ENCODE results near the gene RAPGEF2. TPM values are rescaled to one million over a fixed set of nuclear protein-coding genes. Genes with fewer than 3 reads are reported as not detected.

RAPGEF2 gene
- polyA plus RNA-seq, 1 donor (not counting 4 experiments of a cell fraction or from before 2014, with no cell fraction given): 23.8 TPM

GRCh38 chr4:159101988-159102621 is 774 bp upstream of the RAPGEF2 start:
- Histone ChIP-seq H3K27ac (ENCODE audit: control insufficient read depth, insufficient read depth, low read length) (no peak overlapping the region), H3K79me2 (ENCODE audit: control insufficient read depth, insufficient read depth, low read length) (peaks cover 30% of the 10 kb centered on the region), H4K20me1 (ENCODE audit: control insufficient read depth, extremely low read depth, insufficient read depth, low read length) (peaks cover 4% of the 10 kb centered on the region), H3K4me1 (ENCODE audit: control insufficient read depth, extremely low read depth, insufficient read depth, low read length) (peaks cover 8% of the 10 kb centered on the region), H3K36me3 (ENCODE audit: control insufficient read depth in 2 of 2, extremely low read depth in 1 of 2, insufficient read depth in 2 of 2, low read length in 2 of 2) (no peaks in the 10 kb centered on the region), H3K27me3 (ENCODE audit: control insufficient read depth, extremely low read depth, insufficient read depth, low read length) (no peaks in the 10 kb centered on the region), H3K9me1 (ENCODE audit: control insufficient read depth, extremely low read depth, insufficient read depth, low read length) (no peaks in the 10 kb centered on the region), H3K4me3 (ENCODE audit: control insufficient read depth in 2 of 3, extremely low read depth in 1 of 3, insufficient read depth in 2 of 3, low read depth in 1 of 3, low read length in 3 of 3) (peak overlapping the region; percentile 62 to 90 (median 72)), H3K9ac (ENCODE audit: control insufficient read depth, extremely low read depth, insufficient read depth, low read length) (peak overlapping the region; percentile 90), H3K9me3 (ENCODE audit: control insufficient read depth, low read depth, low read length) (no peaks in the 10 kb centered on the region), H3K4me2 (ENCODE audit: control insufficient read depth, extremely low read depth, insufficient read depth, low read depth, low read length) (peak overlapping the region; percentile 83), H2AFZ (ENCODE audit: control insufficient read depth, low read length) (peak overlapping the region; percentile 78)
- DNase-seq (ENCODE audit: low read depth, low spot score) (no peak), FAIRE-seq (peak; percentile 9)
- TF ChIP-seq, protein P1, sequence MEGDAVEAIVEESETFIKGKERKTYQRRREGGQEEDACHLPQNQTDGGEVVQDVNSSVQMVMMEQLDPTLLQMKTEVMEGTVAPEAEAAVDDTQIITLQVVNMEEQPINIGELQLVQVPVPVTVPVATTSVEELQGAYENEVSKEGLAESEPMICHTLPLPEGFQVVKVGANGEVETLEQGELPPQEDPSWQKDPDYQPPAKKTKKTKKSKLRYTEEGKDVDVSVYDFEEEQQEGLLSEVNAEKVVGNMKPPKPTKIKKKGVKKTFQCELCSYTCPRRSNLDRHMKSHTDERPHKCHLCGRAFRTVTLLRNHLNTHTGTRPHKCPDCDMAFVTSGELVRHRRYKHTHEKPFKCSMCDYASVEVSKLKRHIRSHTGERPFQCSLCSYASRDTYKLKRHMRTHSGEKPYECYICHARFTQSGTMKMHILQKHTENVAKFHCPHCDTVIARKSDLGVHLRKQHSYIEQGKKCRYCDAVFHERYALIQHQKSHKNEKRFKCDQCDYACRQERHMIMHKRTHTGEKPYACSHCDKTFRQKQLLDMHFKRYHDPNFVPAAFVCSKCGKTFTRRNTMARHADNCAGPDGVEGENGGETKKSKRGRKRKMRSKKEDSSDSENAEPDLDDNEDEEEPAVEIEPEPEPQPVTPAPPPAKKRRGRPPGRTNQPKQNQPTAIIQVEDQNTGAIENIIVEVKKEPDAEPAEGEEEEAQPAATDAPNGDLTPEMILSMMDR (optimal IDR thresholded peaks at IDR 0.05 in 1 of 3, IDR thresholded peaks at IDR 0.05 in 1 of 3, conservative IDR thresholded peaks at IDR 0.05 in 1 of 3; ENCODE audit: extremely low read depth in 1 of 3, insufficient read depth in 2 of 3, low read length in 3 of 3): no peak
- no peak for TF ChIP-seq EZH2 (IDR thresholded peaks at IDR 0.05; ENCODE audit: low read length)
- dilution Hi-C loops (cut with MboI; ENCODE audit: extremely low pct_ligation_motif_present, low sequenced_read_pairs): no loop called here

GRCh38 chr4:159103384-159103990 is 608 bp downstream of the RAPGEF2 start:
- H3K79me2 ChIP-seq (ENCODE audit: control insufficient read depth, insufficient read depth, low read length): peaks cover 40% of the 10 kb centered on the region
- peak overlapping the region; percentile 90 to 95 (median 93) for H3K4me3 ChIP-seq (ENCODE audit: control insufficient read depth in 2 of 3, extremely low read depth in 1 of 3, insufficient read depth in 2 of 3, low read depth in 1 of 3, low read length in 3 of 3)
- dilution Hi-C loops (cut with MboI; ENCODE audit: extremely low pct_ligation_motif_present, low sequenced_read_pairs): no loop called here
- peak overlapping the region; percentile 90 for H3K9ac ChIP-seq (ENCODE audit: control insufficient read depth, extremely low read depth, insufficient read depth, low read length)
- FAIRE-seq: no peak
- peak overlapping the region; percentile 79 for H3K27ac ChIP-seq (ENCODE audit: control insufficient read depth, insufficient read depth, low read length)
- no peaks in the 10 kb centered on the region for H3K9me3 ChIP-seq (ENCODE audit: control insufficient read depth, low read depth, low read length)
- no peaks in the 10 kb centered on the region for H3K36me3 ChIP-seq (ENCODE audit: control insufficient read depth in 2 of 2, extremely low read depth in 1 of 2, insufficient read depth in 2 of 2, low read length in 2 of 2)
- TF ChIP-seq, protein P1 (optimal IDR thresholded peaks at IDR 0.05 in 1 of 3, IDR thresholded peaks at IDR 0.05 in 1 of 3, conservative IDR thresholded peaks at IDR 0.05 in 1 of 3; ENCODE audit: extremely low read depth in 1 of 3, insufficient read depth in 2 of 3, low read length in 3 of 3): no peak
- peaks cover 11% of the 10 kb centered on the region for H3K4me1 ChIP-seq (ENCODE audit: control insufficient read depth, extremely low read depth, insufficient read depth, low read length)
- no peak for DNase-seq (ENCODE audit: low read depth, low spot score)
- H2AFZ ChIP-seq (ENCODE audit: control insufficient read depth, low read length): peak overlapping the region; percentile 73
- H3K4me2 ChIP-seq (ENCODE audit: control insufficient read depth, extremely low read depth, insufficient read depth, low read depth, low read length): peak overlapping the region; percentile 44
- H3K27me3 ChIP-seq (ENCODE audit: control insufficient read depth, extremely low read depth, insufficient read depth, low read length): no peaks in the 10 kb centered on the region
- no peaks in the 10 kb centered on the region for H3K9me1 ChIP-seq (ENCODE audit: control insufficient read depth, extremely low read depth, insufficient read depth, low read length)
- H4K20me1 ChIP-seq (ENCODE audit: control insufficient read depth, extremely low read depth, insufficient read depth, low read length): peaks cover 4% of the 10 kb centered on the region

All from keratinocyte (primary cell).